Uterus (tissue), 4 donors: ENCODE results near the gene ATG16L1. TPM values are rescaled to one million over a fixed set of nuclear protein-coding genes. Genes with fewer than 3 reads are reported as not detected.
"Not testable (repeated sequence)": the region's sequence is repeated elsewhere in the genome, so short reads cannot be mapped to it uniquely, and the experiment has no call there.

Source experiments
- DNase-seq, 2 donors: peaks; one replicate each; pipeline ENCODE4 v3.0.0-alpha.2; 2019 to 2020
- H3K27ac ChIP-seq, 2 donors: fragments of 200-600 bp; sonication (generic); 1 replicate in 1 of 2; 2 replicates in 1 of 2; pipeline ENCODE4 v1.5.1; 2016 to 2018
- H3K27me3 ChIP-seq, 2 donors: fragments of 200-600 bp; sonication (generic); one replicate each; pipeline ENCODE4 v1.5.1; 2018 to 2019; ENCODE audit warnings: control low read depth in 1 of 2
- H3K36me3 ChIP-seq, 2 donors: fragments of 200-600 bp; sonication (generic); one replicate each; pipeline ENCODE4 v1.5.1; 2019; ENCODE audit warnings: control low read depth in 1 of 2
- H3K4me1 ChIP-seq, 2 donors: fragments of 200-600 bp; sonication (generic); one replicate each; pipeline ENCODE4 v1.5.1; 2018 to 2019; ENCODE audit warnings: control low read depth in 1 of 2
- H3K4me3 ChIP-seq, 2 donors: fragments of 200-600 bp; sonication (generic); 1 replicate in 1 of 2; 2 replicates in 1 of 2; pipeline ENCODE4 v1.5.1; 2018 to 2019; ENCODE audit warnings: mild to moderate bottlenecking in 1 of 2
- H3K9me3 ChIP-seq, 2 donors: fragments of 200-600 bp; sonication (generic); one replicate each; pipeline ENCODE4 v1.5.1; 2019; ENCODE audit warnings: control low read depth in 1 of 2
- POLR2A ChIP-seq, 2 donors: fragments of 450-650 bp; IDR thresholded peaks; one replicate each; pipeline ENCODE4 v1.6.1; 2016; ENCODE audit warnings: antibody characterized with exemption in 2 of 2, mild to moderate bottlenecking in 1 of 2, moderate library complexity in 1 of 2
- intact Hi-C: fragments of 100-400 bp; cut with DNase I; formaldehyde crosslinking; loops from one replicate; pipeline ENCODE4 v1.15.1; 2023; ENCODE audit warnings: low total_unique reads
- total RNA-seq, 4 donors: library from RNA; depleted of rRNA in 3 of 4; stranded (reverse); fragments of >200 nt in 3 of 4; gene quantifications; one replicate each; pipeline versions ENCODE4 v1.1.0 to v1.2.4, GENCODE V29; 2014 to 2023
- TF ChIP-seq, protein P1 (sequence below), 4 experiments: fragments of 200-600 bp in 2 of 4; fragments of 450-650 bp in 2 of 4; sonication (generic) in 2 of 4; IDR thresholded peaks; one replicate each; pipeline ENCODE4 v1.5.1; 2016 to 2019; ENCODE audit warnings: antibody characterized with exemption in 4 of 4, mild to moderate bottlenecking in 2 of 4, moderate library complexity in 1 of 4
- donor health status: DM: yes; HTN: yes; CAD: no.

ATG16L1 gene
- total RNA-seq, 4 donors from 2014 or later: 26.2 to 42.9 (median 31.9) TPM

DNA sequence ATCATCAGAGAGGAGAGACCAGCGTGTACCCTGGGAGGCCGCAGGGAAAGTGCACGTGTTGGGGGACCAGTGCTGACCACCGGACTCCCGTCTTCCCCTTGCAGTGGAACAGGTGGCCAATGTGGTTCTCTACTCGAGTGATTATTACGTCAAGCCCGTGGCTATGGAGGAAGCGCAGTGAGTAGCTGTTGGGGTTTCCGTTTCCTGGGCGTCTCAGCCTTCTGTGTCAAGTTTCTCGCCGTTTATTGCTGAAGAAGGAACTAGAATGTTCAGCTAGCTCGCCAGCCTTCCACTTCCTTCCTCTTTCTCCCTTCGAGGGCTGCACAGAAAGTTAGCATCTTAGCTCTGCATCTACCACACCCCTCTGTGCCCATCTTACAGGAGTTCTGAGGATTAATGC lies 80.1 kb downstream of the ATG16L1 start:
- peak; percentile 20 to 46 for DNase-seq
- no peak overlapping the region for H3K4me3 ChIP-seq
- H3K27ac ChIP-seq: no peak overlapping the region
- no peaks in the 10 kb centered on the region for H3K4me1 ChIP-seq
- TF ChIP-seq, protein P1, sequence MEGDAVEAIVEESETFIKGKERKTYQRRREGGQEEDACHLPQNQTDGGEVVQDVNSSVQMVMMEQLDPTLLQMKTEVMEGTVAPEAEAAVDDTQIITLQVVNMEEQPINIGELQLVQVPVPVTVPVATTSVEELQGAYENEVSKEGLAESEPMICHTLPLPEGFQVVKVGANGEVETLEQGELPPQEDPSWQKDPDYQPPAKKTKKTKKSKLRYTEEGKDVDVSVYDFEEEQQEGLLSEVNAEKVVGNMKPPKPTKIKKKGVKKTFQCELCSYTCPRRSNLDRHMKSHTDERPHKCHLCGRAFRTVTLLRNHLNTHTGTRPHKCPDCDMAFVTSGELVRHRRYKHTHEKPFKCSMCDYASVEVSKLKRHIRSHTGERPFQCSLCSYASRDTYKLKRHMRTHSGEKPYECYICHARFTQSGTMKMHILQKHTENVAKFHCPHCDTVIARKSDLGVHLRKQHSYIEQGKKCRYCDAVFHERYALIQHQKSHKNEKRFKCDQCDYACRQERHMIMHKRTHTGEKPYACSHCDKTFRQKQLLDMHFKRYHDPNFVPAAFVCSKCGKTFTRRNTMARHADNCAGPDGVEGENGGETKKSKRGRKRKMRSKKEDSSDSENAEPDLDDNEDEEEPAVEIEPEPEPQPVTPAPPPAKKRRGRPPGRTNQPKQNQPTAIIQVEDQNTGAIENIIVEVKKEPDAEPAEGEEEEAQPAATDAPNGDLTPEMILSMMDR (IDR thresholded peaks at IDR 0.05): no peak
- TF ChIP-seq POLR2A (IDR thresholded peaks at IDR 0.05): no peak
- H3K27me3 ChIP-seq: no peaks in the 10 kb centered on the region
- intact Hi-C loops: no loop called here
- no peaks in the 10 kb centered on the region for H3K9me3 ChIP-seq
- H3K36me3 ChIP-seq: no peaks in the 10 kb centered on the region

DNA sequence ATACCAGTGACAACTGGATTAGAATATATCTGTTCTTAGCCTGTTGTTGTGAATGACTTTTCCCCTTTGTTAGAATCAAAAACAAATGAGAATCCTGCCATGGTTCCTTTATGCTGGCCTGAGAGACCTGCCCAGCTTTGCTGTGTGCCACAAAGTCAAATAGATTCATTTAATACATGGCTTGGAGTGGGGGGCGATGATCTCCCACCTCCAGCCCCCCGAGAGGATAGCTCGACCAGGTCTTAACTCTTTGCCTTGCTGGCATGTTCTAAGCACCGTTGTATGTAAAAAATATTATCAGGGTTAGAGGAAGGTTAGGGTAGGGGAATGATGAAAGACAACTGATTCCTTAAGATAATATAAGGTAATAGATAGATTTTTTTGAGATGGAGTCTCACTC lies 80.7 kb downstream of the ATG16L1 start:
- Histone ChIP-seq H3K4me3 (no peak overlapping the region), H3K4me1 (no peaks in the 10 kb centered on the region), H3K27ac (peak overlapping the region in 1 of 2 donors; percentile 26)

DNA sequence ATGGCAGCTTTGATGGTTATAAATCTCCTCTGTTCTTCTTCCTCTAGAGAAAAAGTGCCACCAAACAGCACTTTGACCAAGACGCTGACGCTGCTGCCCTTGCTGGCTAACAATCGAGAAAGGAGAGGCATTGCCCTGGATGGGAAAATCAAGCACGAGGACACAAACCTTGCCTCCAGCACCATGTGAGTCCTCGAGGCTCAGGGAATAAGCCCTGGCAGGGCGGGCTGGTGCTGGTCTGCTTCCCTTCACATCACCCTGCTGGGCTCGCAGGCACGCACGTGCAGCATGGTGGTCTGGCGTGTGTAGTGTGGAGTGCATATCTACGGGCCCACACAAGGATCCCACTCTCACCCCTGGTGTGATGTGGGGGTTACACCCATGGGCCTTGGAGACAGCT lies 83.4 kb downstream of the ATG16L1 start:
- no peaks in the 10 kb centered on the region for H3K27me3 ChIP-seq
- intact Hi-C loops: no loop called here
- DNase-seq: no peak

More for the DNA sequence above, 80.7 kb downstream of the ATG16L1 start:
- TF ChIP-seq, protein P1 (IDR thresholded peaks at IDR 0.05): no peak
- TF ChIP-seq POLR2A (IDR thresholded peaks at IDR 0.05): no peak
- no peaks in the 10 kb centered on the region for H3K27me3 ChIP-seq
- no peak for DNase-seq
- intact Hi-C loops: no loop called here
- H3K9me3 ChIP-seq: no peaks in the 10 kb centered on the region
- no peaks in the 10 kb centered on the region for H3K36me3 ChIP-seq

DNA sequence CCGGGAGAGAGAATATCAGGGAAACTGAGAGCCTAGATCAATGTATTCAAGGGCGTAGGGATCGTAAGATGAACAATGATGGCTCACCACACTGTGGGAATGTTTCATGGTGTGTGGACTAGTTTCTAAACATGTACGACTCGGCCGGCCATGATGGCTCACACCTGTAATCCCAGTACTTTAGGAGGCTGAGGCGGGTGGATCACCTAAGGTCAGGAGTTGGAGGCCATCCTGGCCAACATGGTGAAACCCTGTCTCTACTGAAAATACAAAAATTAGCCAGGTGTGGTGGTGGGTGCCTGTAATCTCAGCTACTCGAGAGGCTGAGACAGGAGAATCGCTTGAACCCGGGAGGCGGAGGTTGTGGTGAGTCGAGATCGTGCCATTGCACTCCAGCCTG lies 84.6 kb downstream of the ATG16L1 start:
- DNase-seq, H3K4me3 ChIP-seq, H3K36me3 ChIP-seq, H3K27me3 ChIP-seq, intact Hi-C loops, H3K4me1 ChIP-seq, H3K9me3 ChIP-seq, H3K27ac ChIP-seq: not testable (repeated sequence)

More for the DNA sequence above, 83.4 kb downstream of the ATG16L1 start:
- H3K4me1 ChIP-seq: no peaks in the 10 kb centered on the region
- no peaks in the 10 kb centered on the region for H3K9me3 ChIP-seq
- no peaks in the 10 kb centered on the region for H3K36me3 ChIP-seq
- H3K27ac ChIP-seq: no peak overlapping the region
- no peak overlapping the region for H3K4me3 ChIP-seq
- TF ChIP-seq, protein P1 (IDR thresholded peaks at IDR 0.05): no peak
- TF ChIP-seq POLR2A (IDR thresholded peaks at IDR 0.05): no peak

DNA sequence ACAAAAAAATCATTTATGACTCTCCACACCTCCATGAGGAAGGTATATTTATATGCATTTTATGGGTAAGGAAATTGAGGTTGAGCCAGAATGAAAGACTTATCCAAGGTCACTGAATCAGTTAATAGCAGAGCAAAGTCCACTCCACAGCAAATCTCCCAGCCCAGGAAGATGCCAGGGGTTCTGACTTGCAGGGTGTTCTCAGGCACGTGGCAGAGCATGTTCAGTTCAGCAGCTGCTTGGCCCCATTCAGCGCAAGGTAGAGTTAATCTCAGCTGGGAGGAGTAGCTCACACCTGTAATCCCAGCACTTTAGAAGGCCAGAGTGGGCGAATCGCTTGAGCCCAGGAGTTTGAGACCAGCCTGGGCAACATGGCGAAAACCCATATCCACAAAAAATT lies 85.1 kb downstream of the ATG16L1 start:
- H3K36me3 ChIP-seq: no peaks in the 10 kb centered on the region
- H3K27ac ChIP-seq: no peak overlapping the region
- DNase-seq: no peak
- intact Hi-C loops: no loop called here
- TF ChIP-seq, protein P1 (IDR thresholded peaks at IDR 0.05): no peak
- no peak for TF ChIP-seq POLR2A (IDR thresholded peaks at IDR 0.05)
- H3K4me1 ChIP-seq: no peaks in the 10 kb centered on the region
- H3K27me3 ChIP-seq: no peaks in the 10 kb centered on the region
- no peak overlapping the region for H3K4me3 ChIP-seq
- H3K9me3 ChIP-seq: no peaks in the 10 kb centered on the region

DNA sequence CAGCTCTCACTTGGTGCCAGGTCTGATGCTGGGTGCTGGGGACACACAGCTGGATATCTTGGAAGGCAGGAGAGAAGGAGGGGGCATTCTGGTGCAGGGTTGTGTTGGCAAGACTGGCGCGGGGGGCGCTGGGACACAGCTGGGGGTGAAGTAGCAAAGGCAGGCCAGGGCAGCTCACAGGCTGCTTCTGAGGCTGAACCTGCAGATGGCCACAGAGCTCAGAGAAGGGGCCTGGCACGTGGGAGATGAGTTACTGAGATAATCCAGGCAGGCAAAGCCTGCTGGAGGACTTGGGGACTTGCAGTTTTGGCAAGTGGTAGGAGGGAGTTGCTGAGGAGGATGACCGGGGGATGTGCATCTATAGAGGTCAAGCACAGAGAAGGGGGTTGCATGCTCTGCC lies 86.6 kb downstream of the ATG16L1 start:
- TF ChIP-seq, protein P1 (IDR thresholded peaks at IDR 0.05): no peak
- no peak for TF ChIP-seq POLR2A (IDR thresholded peaks at IDR 0.05)
- Histone ChIP-seq H3K27me3 (no peaks in the 10 kb centered on the region), H3K4me1 (no peaks in the 10 kb centered on the region), H3K9me3 (no peaks in the 10 kb centered on the region), H3K4me3 (no peak overlapping the region), H3K27ac (no peak overlapping the region), H3K36me3 (no peaks in the 10 kb centered on the region)
- intact Hi-C loops: no loop called here
- no peak for DNase-seq
